ENCODE results near the gene PROC.
"Not testable (repeated sequence)": the region's sequence is repeated elsewhere in the genome, so short reads cannot be mapped to it uniquely, and the experiment has no call there.

PROC gene

GRCh38 chr2:127428057-127428814 lies 10.0 kb downstream of the PROC start:
- no peak for DNase-seq

DNA sequence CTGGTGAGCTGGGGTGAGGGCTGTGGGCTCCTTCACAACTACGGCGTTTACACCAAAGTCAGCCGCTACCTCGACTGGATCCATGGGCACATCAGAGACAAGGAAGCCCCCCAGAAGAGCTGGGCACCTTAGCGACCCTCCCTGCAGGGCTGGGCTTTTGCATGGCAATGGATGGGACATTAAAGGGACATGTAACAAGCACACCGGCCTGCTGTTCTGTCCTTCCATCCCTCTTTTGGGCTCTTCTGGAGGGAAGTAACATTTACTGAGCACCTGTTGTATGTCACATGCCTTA lies 10.5 kb downstream of the PROC start:
- DNase-seq: no peak

DNA sequence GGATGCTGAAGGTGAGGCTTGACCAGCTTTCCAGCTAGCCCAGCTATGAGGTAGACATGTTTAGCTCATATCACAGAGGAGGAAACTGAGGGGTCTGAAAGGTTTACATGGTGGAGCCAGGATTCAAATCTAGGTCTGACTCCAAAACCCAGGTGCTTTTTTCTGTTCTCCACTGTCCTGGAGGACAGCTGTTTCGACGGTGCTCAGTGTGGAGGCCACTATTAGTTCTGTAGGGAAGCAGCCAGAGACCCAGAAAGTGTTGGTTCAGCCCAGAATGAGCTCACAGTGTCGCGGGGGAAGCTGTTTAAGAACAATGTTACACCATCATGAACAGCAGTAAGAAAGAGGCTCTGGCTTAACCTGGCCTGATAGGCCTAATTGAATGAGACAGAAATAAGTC lies 11.1 kb downstream of the PROC start:
- DNase-seq: no peak

DNA sequence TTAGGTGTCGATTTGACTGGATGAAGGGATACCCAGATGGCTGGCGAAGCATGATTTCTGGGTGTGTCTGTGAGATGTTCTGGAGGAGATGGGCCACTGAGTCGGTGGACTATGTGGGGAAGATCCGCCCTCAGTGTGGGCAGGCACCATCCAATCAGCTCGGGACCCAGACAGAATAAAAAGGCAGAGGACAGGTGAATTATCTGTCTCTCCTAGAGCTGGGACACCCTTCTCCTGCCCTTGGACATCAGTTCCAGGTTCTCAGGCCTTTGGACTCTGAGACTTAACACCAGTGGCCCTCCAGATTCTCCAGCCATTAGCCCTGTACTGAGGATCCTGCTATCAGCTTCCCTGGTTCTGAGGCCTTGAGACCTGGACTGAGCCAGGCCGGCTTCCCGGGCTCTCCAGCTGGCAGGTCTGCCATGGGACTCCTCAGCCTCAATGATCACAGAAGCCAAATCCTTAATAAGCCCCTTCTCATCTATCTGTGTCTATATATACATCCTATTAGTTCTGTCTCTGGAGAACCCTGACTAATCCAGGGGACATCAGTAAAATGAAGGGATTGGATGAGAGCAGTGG lies 11.7 kb downstream of the PROC start:
- DNase-seq: no peak

DNA sequence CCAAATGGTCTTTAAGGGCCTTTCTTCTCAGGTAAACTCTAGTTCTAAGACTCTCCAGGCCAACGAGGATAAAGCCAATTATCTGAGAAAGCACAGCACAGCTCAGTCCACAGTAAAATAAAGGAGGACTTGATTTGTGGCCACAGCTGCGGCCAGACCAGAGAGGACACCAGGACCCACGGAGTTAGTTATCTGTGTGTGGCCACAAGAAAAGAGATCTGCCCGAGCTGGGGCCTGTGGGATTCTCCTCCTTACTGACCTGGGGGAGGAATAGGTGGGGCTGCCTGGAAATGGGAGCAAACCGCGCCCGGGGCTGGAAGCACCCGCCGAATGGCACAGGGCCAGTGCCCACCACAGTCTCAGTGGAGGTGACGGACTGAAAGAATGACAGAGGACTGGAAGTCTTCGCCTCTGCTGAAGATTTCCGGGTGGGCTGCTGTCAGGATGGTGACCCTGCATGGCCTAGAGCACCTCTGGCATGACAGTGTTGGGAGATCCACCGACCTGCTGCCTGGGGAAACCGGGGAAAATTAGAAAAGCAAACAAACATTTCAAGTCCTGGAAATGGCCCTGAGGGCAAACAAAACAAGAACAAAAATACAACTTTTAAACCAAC lies 13.3 kb downstream of the PROC start:
- DNase-seq: no peak

DNA sequence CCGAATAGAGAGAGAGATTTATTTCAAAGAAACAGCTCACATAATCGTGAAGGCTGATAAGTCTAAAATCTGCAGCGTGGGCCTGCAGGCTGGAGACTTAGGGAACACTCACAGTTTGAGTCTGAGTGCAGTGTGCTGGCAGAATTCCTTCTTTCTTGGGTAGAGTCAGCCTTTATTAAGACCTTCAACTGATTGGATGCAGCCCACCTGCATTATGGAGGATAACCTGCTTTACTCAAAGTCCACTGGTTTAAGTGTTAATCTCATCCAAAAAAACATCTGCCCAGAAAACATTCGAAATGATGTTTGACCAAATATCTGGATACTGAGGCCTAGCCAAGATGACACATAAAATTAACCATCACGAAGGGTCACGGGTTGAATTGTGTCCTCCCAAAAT lies 16.3 kb downstream of the PROC start:
- DNase-seq: no peak

DNA sequence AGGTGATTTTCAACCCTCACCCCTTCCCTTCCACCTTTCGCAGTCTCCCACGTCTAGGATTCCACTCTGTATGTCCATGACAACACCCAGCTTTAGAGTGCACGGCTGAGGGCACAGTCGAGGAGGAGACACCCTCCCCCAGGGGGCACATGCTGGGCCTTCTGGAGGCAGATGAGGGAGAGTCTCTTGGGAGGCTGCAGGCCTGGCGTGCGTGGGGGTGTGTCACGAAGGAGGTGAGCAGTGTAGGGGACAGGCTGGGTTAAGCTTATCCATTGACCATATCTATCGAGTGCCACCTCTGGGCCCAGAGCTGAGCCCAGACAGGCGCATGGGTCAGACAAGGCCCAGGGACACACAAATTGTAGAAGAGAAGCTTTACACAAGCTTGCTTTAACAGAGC lies 18.8 kb downstream of the PROC start:
- no peak for DNase-seq

DNA sequence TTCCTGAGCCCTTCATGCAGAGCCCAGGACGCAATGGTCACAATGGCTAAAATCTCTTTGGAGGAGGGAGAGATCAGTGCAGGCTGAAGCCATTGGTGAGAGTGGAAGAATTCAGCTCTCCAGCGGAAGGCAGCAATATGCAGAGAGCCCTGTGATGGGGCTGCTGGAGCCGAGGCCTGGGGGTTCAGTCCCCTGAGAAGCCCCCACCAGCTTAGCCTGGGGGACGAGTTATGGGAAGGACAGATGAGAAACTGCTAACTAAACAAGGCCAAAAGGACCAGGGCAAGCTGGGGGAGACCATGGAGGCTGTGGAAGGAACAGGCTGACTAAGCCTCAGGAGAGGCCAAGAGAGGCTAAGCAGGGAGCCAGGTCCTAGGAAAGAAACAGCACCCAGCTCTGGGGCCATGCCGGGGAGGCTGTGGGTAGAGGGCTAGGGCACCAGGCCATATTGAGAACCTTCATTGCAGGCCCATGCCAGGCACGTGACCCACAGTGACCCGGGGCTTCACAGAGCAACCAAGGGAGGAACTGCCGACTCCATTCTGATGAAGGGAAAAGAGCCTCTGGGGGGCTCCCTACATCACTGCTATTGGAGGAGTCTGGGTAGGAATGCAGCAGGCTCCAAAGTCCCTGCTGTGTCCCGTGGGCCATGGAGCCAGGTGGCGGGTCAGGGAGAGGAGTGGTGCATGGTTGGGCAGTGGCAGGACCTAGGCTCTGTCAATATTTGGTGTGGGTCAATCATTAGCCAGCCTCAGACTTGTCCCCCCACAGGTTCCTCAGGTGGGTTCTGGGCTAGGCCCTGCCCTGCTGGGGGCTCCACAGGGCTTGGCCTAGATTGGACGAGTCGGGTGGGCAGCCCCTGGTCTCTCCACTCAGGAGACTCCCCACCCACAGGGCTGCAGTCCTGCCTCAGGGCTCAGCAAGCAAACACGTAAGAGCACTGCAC lies 19.8 kb downstream of the PROC start:
- no peak for DNase-seq

- DNase-seq: no peak
Observed at GRCh38 chr2:127439343-127439742, 21.1 kb downstream of the PROC start.

DNA sequence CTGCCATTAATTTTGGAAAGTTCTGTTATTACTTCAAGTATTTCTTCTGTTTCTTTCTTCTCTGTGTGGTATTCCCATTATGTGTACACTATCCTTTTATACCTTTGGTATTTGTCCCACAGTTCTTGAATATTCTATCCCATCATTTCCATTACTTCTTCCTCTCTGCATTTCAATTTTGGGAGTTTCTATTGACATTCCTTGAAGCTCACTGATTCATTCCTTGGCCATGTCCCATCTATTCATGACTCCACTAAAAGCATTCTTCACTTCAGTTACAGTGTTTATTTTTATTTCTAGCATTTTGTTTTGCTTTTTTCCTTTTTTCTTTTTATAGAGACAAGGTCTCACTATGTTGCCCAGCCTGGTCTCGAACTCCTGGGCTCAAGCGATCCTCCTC lies 30.3 kb downstream of the PROC start:
- no peak for DNase-seq

DNA sequence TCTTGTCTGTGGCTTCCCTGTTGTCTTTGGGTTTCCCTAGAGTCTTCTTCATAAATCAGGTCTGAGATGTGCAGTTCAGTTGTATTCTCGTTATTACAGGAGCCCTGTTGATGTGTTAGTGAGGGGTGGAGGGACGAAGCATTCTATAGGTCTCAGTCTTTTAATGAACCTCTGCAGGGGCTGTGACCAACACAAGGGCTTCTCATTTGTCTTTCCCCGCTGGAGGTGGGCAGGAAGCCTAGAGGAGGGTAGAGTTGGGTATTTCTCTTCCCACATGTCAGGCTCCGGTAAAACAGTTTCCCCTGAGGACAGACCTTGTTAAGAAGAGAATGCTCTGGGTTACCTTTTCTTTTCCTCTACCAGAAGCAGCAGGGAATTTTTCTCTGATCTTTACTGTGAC lies 31.2 kb downstream of the PROC start:
- DNase-seq: no peak

DNA sequence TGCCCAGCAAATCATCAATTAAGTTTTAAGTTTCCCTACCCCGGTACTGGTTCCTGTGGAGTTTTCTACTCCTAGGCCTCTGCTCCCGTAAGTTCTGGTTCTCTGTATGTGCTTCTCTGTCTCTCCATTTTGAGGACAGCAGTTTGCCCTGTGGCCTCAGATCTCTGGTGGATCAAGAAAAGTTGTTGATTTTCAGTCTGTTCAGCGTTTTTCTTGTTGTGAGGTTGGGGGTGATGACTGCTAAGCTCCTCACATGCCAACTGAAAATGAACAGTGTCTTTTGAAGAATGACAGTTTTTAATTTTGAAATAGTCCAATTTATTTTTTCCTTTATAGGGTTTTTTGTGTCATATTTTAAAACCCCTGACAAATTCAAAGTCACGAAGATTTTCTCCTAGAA lies 31.7 kb downstream of the PROC start:
- DNase-seq: no peak

DNA sequence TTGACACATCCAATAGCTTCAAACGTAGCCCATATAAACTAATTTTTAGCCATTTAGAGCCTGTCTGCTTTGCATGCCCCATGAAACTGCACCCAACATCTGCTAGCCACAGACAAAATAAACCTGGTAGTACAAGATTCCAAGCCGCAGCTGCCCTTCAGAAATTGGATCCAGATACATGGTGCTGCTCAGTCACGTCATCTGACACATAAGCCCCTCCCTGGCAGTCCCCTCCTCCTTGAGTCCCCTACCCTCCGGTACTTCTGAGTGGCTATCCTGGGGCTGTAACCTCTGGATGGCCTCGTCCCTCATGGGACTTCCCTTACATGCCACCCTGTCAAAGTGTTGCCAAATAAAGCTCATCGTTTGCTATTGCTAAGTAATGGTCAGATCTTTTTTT lies 33.8 kb downstream of the PROC start:
- no peak for DNase-seq

DNA sequence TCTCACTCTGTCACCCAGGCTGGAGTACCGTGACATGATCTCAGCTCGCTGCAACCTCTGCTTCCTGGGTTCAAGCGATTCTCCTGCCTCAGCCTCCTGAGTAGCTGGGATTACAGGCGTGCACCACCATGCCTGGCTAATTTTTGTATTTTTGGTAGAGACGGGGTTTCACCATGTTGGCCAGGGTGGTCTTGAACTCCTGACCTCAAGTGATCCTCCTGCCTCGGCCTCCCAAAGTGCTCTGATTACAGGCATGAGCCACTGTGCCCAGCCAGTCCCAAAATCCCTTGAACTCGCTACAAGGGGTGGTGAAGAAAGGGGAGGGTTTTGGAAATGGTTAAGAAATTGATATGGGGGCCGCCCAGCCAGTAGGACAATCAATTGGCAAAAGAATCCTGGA lies 34.2 kb downstream of the PROC start:
- not testable (repeated sequence) for DNase-seq

GRCh38 chr2:127453013-127453391 lies 34.8 kb downstream of the PROC start:
- no peak for DNase-seq

DNA sequence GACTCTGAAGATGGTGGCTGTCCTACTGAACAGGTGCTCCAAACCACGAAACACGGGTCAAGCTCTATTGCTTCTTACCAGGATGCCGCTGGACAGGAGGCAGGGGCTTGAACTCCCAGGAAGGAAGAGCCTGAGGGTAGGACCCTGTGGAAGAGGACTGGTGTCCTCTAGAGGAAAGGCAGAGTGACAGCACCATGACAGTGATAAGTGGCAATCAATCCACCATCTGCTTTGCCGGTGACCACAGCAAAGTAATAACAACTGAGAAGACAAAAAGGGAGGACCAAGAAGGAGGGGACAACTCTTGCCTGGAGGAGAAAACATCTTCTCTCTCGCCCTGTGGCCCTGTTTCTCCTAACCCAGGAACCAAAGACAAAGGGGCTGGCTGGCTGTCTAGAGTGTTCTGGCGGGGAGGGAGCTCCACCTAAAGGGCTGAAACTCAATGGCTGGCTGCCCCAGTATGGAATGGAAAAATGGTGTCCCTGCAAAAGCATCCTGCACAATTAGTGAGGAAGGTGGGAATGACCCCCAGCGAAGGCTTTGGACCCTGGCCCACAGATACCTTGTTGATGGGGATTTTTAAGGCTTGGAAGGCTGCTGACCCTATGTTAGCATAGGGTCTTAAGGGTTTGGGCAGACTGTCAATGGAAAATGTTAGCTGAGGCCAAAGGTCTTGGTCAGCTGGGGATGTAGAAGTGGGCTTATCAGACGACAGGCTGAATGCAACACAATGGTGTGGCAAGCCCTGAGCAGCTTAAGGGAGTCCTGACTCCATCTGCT lies 35.4 kb downstream of the PROC start:
- DNase-seq: no peak

- DNase-seq: no peak
Observed at GRCh38 chr2:127454595-127455565, 36.7 kb downstream of the PROC start.

DNA sequence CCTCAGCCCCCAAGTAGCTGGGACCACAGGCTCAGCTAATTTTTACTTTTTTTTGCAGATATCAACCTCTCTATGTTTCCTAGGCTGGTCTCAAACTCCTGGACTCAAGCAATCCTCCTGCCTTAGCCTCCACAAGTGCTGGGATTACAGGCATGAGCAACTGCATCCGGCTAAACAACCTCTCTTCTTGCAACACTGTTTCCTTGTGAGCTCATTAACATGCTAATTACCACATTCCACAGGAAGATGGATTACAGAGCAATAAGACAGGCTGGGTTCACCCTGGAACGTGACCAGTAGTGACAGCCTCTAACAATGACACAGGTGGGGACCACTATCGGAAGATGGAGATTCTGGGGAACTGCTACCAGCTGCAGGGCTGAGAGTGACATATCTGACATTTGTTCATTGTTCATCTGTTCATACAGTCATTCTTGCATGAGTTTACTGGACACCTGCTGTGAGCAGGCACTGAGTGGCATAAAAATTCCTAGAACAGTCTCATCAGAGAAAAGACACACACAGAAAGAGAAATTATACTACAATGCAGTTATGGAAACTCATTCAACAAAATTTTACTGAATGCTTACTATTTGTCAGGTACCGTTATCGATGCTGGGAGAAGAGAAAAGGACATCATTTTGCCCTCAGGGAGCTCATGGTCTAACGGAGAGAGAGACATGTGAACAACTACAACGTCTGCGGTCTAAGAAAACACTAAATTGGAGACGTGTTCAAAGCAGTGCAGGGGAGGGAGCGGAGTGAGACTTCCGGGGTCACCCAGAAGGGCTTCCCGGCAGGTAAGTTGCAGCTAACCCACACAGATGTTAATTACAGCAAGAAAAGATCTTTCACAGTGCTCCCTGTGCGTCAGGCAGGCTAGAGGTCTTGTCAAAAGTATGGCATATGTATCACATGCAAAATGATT lies 37.6 kb downstream of the PROC start:
- DNase-seq: no peak

- DNase-seq: no peak
Observed at GRCh38 chr2:127456960-127457359, 38.7 kb downstream of the PROC start.

GRCh38 chr2:127462461-127462860 lies 44.2 kb downstream of the PROC start:
- DNase-seq: no peak

All from right hindlimb (tissue), 1 donor.